ENCODE data around the gene TAX1BP1.

DNA sequence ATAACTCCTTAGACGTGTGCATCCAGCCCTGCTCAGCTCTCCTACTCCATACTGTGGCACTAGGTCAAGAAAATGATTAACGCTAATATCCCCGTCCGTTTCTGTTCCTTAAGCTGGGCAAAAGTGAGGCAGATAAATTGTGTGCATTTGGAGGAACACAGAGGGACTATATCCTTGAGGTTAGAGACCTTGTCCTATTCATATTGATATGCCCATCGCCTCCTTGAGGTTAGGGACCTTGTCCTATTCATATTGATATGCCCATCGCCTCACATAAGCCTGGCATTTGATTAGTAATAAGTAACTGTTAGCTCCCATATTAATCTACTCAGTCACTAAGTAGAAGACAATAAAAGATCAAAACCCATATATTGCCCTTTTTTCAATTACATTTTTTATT is 12.9 kb upstream of the TAX1BP1 start:
- TF ChIP-seq, protein P1, sequence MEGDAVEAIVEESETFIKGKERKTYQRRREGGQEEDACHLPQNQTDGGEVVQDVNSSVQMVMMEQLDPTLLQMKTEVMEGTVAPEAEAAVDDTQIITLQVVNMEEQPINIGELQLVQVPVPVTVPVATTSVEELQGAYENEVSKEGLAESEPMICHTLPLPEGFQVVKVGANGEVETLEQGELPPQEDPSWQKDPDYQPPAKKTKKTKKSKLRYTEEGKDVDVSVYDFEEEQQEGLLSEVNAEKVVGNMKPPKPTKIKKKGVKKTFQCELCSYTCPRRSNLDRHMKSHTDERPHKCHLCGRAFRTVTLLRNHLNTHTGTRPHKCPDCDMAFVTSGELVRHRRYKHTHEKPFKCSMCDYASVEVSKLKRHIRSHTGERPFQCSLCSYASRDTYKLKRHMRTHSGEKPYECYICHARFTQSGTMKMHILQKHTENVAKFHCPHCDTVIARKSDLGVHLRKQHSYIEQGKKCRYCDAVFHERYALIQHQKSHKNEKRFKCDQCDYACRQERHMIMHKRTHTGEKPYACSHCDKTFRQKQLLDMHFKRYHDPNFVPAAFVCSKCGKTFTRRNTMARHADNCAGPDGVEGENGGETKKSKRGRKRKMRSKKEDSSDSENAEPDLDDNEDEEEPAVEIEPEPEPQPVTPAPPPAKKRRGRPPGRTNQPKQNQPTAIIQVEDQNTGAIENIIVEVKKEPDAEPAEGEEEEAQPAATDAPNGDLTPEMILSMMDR (IDR thresholded peaks at IDR 0.05; ENCODE audit: poor library complexity, severe bottlenecking), result no peak
- no peak for TF ChIP-seq SMC3 (conservative IDR thresholded peaks at IDR 0.05; ENCODE audit: poor library complexity)
